Right hindlimb (tissue), 1 donor: ENCODE measurements around the gene RNU1-3.
"Not testable (repeated sequence)": the region's sequence is repeated elsewhere in the genome, so short reads cannot be mapped to it uniquely, and the experiment has no call there.

Experiments used
- DNase-seq: peaks from one replicate; pipeline ENCODE4 v3.0.0-alpha.2; 2018

The RNU1-3 gene

DNA sequence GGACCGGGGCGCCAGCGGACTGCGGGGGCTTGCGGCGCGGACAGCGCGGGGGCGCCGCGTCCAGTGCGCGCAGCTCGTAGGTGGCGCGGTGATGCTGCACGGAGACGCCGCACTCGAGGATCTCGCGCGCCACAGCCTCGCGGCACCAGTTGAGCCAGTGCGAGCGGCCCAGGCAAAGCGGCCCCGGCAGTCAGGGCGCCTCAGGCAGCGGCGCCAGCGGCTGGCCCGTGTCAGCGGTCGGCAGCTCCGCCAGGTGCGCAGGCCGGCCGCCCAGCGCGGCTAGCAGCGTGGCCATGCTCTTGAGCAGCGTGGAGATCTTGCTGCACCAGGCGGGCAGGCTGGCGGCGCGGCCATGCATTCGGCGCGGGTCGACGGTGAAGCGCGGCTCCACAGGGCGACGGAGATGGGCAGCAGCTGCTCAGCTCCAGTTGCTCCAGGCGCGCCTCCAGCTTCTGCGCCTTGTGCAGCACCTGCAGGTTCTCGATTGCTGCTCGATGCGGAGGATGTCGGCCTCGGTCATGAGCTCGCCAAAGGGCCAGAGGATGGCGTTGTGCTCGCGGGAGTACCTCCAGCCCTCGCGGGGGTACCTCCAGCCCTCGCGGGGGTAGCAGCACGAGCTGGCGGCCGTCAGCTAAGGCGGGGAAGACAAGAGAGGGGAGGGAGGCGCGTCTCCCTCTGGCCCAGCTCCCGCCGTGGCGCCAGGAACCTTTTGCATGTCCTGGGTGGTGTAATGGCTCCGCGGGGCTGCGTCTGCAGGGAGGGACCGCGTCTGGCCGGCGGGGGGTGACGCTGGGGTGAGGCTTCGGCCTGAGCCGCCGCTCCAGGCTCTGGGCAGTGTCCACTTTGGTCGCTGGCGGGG, 26.9 kb upstream of the RNU1-3 start:
- not testable (repeated sequence) for DNase-seq

DNA sequence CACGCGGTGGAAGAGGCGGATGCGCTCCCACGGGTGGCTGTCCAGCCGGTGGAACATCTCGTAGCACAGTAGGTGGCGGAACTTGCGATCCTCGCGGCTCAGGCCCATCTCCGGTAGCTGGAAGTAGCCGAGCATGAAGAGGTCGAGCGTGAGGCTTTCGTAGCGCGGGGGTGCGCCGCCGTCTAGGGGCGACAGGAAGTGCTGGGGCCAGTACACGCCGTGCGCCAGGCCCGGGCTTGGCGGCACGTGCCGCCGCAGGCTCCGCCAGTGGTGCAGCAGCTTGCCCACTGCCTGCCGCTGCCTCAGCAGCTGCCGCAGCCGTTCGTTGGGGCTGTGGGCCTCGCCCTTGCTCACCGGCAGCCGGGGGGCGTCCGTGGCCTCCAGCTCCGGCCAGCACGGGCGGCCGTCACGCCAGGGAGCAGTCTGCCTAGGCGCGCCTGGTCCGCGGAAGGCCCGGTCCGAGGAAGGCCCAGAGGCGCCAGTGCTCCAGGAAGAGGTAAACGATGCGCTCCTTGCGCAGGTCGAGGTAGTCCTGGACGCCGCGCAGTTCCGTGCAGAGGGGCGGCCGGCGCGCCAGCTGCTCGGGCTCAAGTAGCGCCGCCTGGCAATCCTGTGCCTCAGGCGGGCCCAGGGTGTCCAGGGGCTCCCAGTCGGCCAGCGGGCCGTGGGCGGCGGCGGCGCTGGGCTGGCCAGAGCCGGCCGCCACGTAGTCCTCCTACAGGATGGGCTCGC, 26.1 kb upstream of the RNU1-3 start:
- DNase-seq: not testable (repeated sequence)

DNA sequence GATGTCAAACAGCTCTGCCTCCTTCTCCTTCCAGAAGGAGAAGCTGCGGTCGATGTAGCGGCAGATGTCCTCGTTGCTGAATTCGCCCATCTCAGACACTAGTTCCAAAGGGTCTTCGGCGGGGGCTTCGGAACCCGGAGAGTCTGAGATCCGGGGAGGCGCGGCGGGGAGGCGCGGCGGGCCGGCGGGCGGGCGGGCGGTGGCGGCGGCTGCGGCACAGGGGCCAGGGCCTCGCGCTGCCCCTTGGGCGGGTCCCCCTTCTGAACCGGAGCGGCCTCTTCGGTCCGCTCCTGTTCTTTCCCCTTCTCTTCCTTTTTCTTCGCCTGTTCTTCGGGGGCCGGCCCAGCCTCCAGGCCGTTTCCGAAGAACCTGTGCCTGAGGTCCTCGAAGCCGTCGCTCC, 25.5 kb upstream of the RNU1-3 start:
- not testable (repeated sequence) for DNase-seq

DNA sequence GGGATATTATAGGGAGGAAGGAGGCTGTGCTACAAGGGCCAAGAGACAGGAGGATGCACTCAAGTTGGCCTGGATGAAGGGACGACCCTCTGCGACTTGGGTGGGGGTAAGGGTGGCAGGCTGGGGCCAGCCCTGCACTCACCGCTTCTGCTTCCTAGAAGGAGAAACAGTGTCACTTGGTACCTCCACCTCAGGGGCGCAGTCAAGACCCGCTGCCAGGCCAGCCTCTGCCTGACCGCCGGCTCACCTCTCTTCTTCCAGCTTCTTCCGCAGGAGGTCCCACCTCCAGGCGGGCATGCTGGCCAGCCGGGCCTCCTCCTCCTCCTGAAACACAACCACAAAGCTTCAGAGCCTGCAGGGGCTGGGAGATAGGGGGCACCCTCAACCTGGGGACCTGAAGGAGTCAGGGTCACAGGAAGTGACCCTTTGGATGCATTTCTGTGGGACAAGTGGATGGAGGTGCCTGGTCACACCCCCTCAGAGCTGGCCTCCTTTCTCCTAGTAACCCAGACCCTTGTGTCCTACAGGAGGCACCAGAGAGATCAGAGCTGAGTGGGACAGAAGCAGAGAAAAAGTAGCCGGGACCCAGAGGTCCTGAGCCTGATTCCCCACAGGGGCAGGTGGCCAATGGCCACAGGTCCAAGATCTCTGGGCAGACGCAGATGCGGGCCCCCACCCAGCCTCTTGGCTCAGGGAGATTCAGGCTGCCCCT, 24.4 kb upstream of the RNU1-3 start:
- not testable (repeated sequence) for DNase-seq

DNA sequence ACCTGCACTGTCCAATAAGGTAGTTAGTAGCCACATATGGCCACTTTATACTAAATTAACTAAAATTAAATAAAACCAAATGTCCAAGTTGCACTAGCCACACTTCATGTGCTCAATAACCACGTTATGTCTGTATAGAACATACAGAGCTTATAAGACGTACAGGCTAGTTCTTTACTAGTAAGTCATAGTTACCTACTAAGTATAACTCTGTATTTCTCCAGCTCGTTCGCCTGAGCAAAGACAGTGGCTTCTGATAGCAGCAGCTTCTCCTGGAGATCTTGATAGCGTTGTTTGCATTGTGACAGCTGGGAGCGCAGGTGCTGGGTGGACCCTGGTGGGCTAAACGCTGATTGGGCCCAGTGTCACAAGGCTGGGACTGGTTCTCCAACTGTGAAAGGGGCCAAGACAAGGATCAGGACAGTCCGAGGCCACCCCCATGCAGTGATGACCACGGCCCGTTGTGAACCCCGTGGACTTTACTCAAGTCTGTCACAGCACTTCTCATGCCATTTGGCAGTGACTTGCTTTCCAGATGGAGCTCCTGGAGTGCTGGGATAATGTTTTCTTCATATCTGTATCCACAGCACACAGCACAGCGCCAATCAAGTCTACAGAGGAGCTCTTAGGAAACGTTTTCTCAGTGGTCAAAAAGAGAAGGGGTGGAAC, 20.5 kb upstream of the RNU1-3 start:
- not testable (repeated sequence) for DNase-seq

DNA sequence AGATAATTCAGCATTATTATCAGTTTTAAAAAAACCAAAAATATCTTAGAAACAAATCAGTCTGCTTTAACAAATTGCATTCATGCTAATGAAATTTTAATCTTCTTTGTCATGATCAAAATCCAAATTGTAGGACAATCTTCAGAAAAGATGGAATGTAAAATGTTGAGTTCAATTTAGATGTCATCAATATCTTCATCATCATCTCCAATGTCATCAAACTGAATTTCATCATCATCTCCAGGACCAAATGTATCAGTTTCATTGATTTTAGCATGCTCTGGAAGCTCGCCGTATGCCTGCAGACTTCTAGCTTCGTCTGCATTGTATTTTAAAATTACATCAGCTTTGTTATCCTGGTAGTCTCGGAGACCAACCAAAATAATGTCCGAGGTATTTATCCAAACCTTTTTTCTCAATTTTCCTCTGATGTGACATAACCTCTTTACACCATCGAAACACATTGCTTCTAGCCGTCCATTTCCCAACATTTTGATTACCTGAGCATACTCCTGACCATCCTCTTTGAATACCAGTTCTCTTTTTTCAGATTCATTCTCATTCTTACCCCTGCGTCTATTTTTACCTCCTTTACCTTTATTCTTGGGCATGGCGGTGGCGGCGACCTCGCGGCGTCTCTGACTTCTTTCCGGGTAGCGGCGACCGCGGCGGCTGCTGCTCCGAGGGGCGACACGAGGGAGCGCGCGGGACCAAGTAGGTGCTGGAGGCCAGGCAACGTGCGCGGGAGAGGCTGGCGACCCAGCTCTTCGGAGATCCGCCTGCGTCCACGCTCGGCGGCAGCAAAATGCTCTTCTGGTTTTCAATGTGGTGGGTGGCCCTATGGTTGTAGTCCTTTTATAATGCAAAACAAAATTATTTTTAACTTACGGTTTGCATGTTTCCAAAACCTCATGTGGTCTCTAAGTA, 19.0 kb upstream of the RNU1-3 start:
- not testable (repeated sequence) for DNase-seq

DNA sequence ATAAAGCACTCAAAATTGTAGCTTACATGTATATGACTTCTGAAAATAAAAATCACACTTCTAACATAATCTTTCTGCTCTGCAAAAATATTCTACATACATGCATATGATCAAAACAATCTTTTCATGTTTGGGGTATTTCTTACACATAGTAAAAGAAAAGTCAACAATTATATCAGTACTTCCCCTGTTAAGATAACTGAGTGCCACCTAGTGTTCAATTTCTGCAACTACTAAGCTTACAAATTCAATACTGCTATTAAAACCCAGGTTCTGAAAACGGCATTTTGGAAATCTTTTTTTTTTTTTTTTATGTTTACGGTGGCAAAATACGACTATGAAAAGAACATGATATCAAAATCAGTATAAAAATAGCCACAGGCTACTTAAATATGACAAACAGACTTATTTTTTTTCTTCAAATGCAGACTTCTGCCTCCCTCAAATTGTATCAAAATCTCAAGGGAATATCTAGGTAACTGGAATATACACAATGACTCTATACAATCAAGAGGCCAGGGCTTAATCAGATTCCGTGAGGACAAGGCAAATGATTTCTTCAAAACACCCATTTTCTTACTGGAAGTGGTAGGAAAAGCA, 18.1 kb upstream of the RNU1-3 start:
- DNase-seq: not testable (repeated sequence)

DNA sequence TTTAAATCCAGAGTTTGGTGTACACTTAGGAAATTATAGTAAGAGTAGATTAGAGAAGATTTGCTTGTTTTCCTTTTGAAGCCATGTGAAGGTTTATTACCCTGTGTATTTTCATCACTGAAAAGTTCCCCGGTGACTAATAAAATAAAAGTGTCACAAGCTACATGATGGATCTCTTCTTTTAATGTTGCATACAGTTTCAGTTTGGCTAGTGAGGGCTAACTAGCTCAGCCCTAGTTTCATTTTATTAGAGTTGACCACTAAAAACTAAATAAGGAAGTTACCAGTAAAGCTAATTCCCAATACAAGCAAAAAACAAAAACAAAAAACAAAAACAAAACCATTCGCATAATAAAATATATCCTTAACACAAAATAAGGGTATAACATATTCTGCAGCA, 17.4 kb upstream of the RNU1-3 start:
- DNase-seq: not testable (repeated sequence)

DNA sequence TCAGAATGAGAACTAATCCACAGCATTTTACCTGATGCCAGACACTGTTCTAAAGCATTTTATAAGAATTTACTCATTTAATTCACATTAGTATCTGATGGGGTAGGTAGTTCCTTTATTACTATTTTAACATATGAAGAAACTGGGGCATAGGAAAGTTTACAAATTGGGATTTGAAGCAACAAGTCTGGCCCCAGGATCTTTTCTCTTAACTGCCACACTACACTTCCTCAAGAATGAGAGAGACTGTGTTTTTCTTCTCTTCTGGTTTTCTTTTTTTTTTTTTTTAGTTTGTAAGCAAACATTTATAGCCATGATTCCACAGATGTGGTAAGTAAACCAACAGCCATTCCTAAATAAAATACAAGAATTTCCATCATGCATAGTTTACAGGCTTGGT, 16.1 kb upstream of the RNU1-3 start:
- not testable (repeated sequence) for DNase-seq

DNA sequence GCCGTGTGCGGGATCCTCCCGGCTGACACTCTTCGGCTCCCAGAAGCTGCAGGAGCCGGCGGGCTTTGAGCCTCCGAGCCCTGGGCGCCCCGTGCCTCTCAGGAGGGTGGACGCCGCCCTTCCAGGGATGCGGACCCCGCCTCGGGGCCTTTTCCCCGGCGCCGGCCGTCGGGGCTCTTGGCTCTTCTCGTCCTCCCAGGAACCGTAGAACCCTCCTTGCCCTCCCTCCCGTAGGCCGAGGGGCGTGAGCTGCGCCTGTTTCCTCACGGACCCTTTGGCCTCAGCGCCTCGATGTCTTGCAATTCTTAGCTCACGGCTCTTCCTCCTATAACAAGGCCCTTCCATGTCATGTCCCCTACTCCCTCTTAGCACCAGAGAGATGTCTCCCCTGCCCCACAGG, 13.6 kb upstream of the RNU1-3 start:
- not testable (repeated sequence) for DNase-seq

DNA sequence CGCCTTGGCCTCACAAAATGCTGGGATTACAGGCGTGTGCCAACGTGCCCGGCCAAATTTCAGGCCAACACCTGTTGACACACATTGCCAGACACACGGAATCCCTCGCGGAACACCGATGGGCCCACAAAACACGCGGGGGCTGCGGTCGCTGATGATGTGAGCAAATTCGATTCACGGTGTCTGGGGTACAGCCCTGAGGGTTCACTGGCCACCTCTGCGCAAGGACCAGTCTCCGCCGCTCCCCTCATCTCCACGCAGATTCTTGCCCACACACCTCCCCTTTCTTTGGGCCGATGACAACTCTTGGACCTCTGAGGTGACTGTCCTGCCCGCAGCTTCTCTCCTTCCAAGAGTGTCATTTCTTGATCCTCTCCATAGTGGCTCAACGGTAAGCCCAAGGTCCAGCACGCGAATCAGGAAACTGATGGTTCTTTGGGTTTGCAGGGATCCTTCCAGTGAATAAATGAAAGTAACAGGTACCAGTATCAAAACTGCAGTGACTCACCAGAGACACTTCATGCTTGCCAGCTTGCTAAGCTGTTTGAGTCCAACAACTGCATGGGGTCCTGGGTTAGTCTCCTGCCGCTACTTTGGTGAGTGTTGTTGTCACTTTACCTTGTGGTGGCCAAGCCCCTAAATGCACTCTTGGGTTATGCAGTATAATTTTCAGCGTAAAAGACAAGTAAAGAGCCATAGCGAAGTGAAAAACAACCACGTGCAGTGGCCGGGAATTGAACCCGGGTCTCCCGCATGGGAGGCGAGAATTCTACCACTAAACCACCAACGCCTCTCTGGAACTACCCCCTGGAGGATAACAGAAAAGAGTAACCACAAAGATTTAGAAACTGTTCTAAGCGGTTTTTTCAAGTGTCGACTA, 11.0 kb upstream of the RNU1-3 start:
- no peak for DNase-seq

DNA sequence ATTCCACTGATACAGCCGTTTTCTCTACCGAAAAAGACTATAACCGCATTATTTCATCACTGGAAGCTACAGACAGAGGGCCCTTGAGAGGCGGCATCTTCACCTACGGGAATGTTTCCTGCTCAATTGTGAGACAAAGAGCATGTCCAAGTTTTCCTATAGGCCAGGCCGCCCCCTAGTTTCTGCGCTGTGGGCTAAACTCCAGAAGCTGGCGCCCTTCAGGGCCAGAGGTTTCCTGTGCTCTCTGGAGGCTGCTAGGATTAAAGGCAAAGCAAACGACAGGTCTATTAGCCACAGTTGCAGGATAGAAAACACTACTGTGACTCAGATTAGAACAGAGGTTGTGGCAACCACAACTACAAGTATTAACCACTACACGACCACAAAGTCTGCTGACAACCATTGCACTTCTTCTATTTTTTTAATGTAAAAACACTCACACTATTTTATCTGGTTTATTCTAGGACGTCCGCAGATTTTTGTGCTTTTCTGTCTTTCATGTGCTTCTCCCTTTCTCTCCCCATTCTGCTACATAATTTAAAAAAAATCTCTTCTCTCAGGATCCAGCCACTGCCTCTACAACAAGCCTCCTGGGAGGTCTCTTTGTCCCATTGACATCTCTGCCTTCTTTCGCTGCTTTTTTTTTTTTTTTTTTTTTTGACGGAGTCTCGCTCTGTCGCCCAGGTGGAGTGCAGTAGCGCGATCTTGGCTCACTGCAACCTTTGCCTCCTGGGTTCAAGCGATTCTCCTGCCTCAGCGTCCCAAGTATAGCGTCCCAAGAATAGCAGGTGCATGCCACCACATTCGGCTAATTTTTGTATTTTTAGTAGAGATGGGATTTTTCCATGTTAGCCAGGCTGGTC, 10.1 kb upstream of the RNU1-3 start:
- not testable (repeated sequence) for DNase-seq

DNA sequence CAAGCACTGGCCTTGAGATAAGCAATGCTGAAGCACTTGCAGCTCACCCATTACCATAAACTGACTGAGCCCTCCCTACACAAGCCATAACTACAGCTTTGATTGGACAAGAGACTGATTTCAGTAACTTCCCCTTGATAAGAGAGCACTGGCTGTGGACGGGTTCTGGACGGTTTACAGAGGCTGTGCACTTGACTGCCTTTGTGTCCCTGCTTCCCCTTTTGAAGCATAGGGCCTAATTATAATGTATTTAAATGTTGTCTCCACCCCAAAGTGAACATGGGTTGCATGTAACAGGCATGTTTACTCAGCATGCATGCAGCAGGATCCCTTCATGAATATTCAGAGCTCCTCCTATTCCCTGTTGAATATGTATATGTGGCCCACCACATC, 8.4 kb upstream of the RNU1-3 start:
- not testable (repeated sequence) for DNase-seq

DNA sequence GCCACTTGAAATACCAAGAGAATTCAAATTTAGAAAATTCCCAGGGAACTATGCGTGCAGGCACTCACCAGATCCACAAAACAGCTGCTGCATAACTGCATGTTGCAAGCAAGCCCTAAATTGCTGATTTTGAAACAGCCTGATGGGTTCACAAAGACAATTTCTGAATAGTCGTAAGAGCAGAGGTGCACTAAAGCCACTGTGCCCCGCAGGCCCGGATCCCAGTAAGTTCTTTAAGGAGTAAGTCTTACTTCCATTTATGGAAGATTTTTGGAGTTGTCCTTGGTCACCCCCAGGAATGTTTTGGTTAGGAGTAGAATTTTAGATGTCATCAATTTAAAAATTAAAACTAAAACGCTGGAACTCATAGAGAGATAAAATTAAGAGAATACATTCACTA, 7.2 kb upstream of the RNU1-3 start:
- DNase-seq: not testable (repeated sequence)

DNA sequence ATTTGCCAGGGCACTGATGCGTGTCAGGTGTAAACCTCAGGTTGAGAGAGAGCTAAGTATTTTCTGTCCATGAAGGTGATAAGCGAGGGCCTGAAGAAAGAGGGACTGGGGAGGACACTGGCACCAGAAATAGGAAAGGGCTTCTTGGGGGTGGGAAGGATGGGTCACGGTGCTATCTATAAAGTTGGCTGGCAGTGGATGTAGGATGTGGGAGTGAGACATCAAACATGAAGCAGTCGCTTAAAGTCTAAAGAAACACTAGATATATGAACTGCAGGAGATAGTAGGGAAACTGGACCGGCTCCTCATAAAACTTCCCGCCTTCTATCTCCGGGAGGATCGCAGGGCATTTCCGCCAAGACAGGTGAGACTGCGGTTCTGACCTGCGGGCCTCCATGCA, 912 bp downstream of the RNU1-3 start:
- DNase-seq: not testable (repeated sequence)

DNA sequence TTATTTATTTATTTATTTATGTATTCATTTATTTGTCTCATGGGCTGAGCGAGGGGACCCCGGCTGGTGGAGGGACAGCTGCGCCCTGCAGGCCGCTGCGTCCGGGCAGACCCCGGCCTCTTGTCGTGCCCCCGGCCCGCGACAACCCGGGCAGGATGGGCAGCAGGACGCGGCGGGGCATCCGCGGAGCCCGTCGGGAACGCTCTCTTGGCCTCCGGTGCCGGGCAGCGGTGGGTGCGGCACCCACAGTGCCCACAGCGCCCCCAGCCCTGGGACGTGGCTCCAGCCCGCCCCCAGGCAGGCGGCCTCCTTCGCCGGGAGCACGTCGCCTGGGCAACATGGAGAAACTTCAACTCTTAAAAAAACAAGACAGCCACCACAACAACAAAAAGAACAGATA, 8.5 kb downstream of the RNU1-3 start:
- not testable (repeated sequence) for DNase-seq

DNA sequence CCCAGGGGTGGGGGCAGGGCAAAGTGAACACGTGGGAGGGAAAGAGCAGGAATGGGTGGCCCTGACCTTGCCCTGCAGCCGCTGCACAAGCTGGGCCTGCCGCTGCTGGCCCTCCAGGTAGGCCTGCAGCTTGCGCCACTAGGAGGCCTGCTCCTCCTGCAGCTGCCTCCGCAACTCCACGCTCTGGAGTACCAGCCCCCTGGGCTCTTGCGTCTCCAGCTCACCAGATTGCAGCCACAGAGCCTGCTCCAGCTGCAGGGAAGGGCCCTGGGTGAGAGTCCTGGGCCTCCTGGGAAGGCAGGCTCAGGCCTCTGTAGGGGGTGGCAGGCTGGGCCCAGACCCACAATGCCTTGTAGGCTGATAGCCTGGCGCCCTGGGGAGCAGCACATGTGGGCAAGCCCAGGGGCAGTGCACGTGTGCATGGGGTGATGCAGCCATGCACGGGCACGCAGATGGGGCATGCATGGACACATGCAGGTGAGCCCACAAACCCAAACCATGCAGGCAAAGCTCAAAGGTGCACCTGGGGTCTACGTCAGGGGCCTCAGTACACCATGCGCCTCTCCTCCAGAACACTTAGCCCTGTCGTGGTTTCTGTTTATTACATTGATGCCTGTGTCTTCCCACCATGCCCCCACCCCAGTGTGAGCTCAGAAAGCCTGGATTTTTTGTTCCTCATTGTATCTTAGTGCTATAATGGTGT, 9.6 kb downstream of the RNU1-3 start:
- DNase-seq: not testable (repeated sequence)

DNA sequence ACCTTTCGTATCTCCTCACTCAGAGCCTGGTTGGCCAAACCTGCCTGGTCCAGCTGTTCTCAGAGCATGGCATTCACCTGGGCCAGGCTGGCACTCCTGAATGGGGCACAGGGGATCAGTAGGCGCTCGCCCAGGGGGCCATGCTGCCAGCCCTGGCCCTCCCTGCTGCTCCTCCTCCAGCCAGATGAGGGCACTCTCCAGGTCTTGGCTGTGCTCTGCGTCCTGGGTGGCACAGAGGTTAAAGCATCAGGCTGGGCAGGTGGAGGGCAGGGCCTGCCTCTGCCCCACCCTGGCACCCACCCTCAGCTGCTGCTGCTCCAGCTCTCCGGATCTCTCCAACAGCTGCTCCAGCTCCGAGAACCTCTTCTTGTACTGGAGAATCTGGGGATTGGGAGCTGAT, 10.2 kb downstream of the RNU1-3 start:
- not testable (repeated sequence) for DNase-seq
